Fibroblast of mammary gland (primary cell): ENCODE measurements around the gene OR6T1.

Experiments used
- DNase-seq: peaks from one replicate; pipeline ENCODE4 v3.0.0-alpha.2; 2010; ENCODE audit warnings: low read depth
- H3K4me3 ChIP-seq: 2 replicates; pipeline ENCODE4 v1.5.1; 2011; ENCODE audit warnings: low read depth, mild to moderate bottlenecking, low read length, moderate library complexity; ENCODE audit not compliant: control insufficient read depth
- TF ChIP-seq, protein P1 (sequence below): conservative IDR thresholded peaks from 2 replicates; pipeline ENCODE4 v1.5.1; 2011; ENCODE audit warnings: low read depth, low read length, inconsistent platforms; ENCODE audit not compliant: control insufficient read depth, insufficient read depth

The OR6T1 gene

DNA sequence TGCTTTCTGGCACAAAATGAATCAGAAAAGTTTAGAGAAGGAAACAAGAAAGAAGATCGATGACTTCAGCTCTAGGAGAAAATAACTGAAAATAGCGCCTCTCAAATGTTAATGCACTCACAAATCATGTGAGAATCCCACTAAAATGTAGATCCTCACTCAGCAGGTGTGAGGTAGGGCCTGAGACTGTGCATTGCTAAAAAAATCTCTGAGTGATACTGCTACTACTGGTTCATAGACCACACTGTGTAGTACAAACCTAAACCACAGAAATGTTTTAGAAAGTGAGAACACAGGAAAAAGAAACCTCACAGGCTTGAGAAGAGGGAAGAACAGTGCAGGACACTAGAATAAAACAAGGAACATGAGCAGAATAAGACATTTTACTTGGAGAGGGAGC is 39.7 kb downstream of the OR6T1 start:
- TF ChIP-seq, protein P1, sequence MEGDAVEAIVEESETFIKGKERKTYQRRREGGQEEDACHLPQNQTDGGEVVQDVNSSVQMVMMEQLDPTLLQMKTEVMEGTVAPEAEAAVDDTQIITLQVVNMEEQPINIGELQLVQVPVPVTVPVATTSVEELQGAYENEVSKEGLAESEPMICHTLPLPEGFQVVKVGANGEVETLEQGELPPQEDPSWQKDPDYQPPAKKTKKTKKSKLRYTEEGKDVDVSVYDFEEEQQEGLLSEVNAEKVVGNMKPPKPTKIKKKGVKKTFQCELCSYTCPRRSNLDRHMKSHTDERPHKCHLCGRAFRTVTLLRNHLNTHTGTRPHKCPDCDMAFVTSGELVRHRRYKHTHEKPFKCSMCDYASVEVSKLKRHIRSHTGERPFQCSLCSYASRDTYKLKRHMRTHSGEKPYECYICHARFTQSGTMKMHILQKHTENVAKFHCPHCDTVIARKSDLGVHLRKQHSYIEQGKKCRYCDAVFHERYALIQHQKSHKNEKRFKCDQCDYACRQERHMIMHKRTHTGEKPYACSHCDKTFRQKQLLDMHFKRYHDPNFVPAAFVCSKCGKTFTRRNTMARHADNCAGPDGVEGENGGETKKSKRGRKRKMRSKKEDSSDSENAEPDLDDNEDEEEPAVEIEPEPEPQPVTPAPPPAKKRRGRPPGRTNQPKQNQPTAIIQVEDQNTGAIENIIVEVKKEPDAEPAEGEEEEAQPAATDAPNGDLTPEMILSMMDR: no peak
- H3K4me3 ChIP-seq: no peak overlapping the region
- no peak for DNase-seq

DNA sequence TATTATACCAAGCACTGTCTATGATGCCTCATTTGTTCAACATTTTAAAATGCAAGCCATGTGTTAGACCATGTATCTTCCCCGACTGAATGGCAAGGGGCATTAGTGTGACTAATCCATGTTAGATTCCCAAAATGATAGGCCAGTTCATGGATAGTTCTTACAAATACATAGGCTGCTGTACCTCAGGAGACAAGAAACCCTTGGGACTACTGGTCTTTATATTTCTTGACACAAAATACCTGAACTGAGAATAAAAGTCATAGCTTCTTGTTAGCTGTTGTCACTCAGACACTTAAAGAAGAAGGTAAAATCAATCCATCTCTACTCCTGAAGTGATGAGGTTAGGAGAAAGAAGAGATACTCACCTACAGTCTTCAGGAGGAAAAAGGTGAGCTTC is 41.8 kb downstream of the OR6T1 start, which contains the start of gene OR8D4:
Gene OR8D4, plus strand, starts transcription at position 301 of the 400 bp plus-strand sequence. CDS start 4,265 bp downstream, outside the sequence.
- TF ChIP-seq, protein P1: no peak
- DNase-seq: no peak
- H3K4me3 ChIP-seq: no peak within 1 kb of the TSS

DNA sequence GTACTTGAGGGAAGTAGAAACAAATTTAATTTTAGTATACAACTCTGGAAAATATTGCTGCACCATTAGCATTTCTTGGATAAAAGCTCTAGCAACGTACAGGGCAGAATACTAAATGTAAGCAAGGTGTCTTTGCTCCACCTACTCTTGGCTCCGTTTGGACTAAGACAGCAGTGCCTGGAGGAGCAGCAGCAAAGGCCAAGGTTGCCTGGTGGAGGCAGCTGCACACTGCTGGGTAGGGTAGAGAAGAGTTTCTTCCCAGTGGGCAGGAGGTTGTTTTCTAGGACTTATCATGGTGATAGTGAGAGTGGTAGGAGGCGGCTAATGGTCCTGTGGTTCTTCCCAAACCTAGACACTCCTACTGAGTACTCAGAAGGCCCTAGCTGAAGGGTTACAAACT is 43.8 kb downstream of the OR6T1 start:
- TF ChIP-seq, protein P1: no peak
- DNase-seq: no peak
- no peak overlapping the region for H3K4me3 ChIP-seq
